GM12872 (cell line): ENCODE data around the gene TMEM263.

Experiments used
- CTCF ChIP-seq: IDR thresholded peaks from 3 replicates; pipeline ENCODE4 v1.5.1; 2011; ENCODE audit warnings: low read depth, mild to moderate bottlenecking, low read length, moderate library complexity; ENCODE audit not compliant: insufficient read depth

The TMEM263 gene

GRCh38 chr12:106955377-106956047, at the start of gene TMEM263:
Gene TMEM263 (plus strand): TSS chr12:106955907. CDS start chr12:106967117, 11,210 bp downstream.
- TF ChIP-seq CTCF: no peak

DNA sequence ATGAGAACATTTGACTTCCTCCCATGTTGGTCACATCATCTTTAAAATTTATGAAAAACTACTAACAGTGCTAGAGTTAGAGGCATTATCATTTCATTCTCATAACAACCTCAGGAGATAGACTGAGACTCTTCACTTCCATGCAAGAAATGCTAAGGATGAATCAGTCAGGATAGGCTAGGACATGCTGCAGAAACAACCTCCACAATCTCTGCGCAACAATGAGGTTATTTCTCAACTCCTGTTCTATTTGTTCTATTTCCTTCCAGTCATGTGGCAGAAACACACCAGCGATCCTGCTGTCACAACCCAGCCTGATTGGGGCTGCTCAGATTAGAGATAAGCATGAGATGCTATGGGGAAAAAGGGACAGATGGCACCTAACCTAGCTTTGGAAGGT, 49.0 kb upstream of the TMEM263 start:
- no peak for TF ChIP-seq CTCF

- peak; percentile 68 for TF ChIP-seq CTCF
These were observed 48.3 kb upstream of the TMEM263 start for GRCh38 chr12:106907411-106907810.

GRCh38 chr12:106907846-106908245, 47.9 kb upstream of the TMEM263 start:
- TF ChIP-seq CTCF: no peak

DNA sequence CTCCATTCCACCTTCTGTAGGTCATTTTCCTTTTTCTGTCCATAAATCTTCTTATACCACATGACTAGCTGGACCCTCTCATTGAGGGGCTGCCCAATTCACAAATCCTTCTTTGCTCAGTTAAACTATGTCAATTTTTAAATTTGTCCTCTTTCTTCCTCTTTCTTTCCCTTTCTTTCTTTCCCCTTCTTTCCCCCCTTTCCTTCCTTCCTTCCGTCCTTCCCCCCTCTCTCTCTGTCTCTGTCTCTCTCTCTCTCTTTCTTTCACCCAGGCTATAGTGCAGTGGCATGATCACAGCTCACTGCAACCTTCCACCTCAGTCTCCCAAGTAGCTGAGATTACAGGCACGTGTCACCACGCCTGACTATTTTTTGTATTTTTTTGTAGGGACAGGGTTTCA, 47.1 kb upstream of the TMEM263 start:
- TF ChIP-seq CTCF: no peak

DNA sequence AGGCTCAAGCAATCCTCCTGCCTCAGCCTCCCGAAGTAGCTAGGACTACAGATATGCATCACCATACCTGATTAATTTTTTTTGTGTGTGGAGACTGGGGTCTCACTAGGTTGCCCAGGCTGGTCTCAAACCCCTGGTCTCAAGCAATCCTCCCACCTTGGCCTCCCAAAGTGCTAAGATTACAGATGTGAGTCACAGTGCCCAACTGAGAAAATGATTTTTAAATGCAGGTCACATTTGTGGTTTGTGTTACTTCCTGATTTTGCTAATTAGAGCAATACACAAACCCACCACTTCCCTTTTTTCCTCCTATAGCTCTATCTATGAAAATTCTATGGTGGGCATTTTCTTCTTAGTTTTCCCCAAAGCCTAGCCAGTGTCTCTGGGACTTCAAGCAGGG, 45.5 kb upstream of the TMEM263 start:
- no peak for TF ChIP-seq CTCF

GRCh38 chr12:106911581-106911980, 44.1 kb upstream of the TMEM263 start:
- no peak for TF ChIP-seq CTCF
